Bronchial epithelial cell (primary cell): ENCODE measurements around the gene ENOX2. TPM values are rescaled to one million over a fixed set of nuclear protein-coding genes. Genes with fewer than 3 reads are reported as not detected.
"Not testable (repeated sequence)": the region's sequence is repeated elsewhere in the genome, so short reads cannot be mapped to it uniquely, and the experiment has no call there.

Experiments used
- DNase-seq: peaks from one replicate; pipeline ENCODE4 v3.0.0-alpha.2; 2010; ENCODE audit warnings: low read depth
- FAIRE-seq: peaks from 2 replicates; lab custom pipeline; 2011; peaks lifted over from hg19 to GRCh38; lab: Jason Lieb, UNC
- H3K27me3 ChIP-seq: 2 replicates; pipeline ENCODE4 v1.5.1; 2011; ENCODE audit warnings: low read length; ENCODE audit not compliant: control insufficient read depth, insufficient read depth
- H3K36me3 ChIP-seq: 2 replicates; pipeline ENCODE4 v1.5.1; 2011; ENCODE audit warnings: low read length; ENCODE audit not compliant: control insufficient read depth, insufficient read depth
- H3K4me3 ChIP-seq: 2 replicates; pipeline ENCODE4 v1.5.1; 2011; ENCODE audit warnings: mild to moderate bottlenecking, low read depth, low read length, control low read depth
- total RNA-seq: library from RNA; depleted of rRNA; stranded (reverse); fragments of >200 nt; gene quantifications from 2 replicates; pipeline ENCODE4 v1.2.1, GENCODE V29; 2014
- TF ChIP-seq, protein P1 (sequence below): IDR thresholded peaks from 2 replicates; pipeline ENCODE4 v1.5.1; 2011; ENCODE audit warnings: mild to moderate bottlenecking, moderate library complexity, low read length, control low read depth, inconsistent platforms; ENCODE audit not compliant: insufficient read depth, severe bottlenecking

Gene ENOX2
- total RNA-seq, 1 donor from 2014 or later = 13.2 TPM

DNA sequence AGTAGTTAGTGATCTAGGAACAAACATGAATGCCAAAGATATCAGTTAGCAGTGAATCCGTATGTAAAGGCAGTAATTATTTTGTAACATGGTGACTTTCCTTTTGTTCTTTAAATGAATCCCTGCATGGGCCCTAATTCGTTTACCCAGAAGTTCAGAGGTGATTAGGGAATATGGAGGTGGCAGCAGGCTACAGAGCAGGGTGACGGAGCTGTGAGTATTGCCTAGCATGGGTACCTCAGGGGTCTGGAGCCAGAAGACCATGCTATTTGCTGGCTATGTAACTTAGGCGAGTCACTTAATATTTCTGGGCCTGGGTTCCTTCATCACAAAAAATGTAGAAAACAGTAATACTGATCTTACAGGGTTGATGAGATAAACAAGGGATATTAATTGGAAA is 184.9 kb downstream of the ENOX2 start:
- Histone ChIP-seq H3K27me3 (no peaks in the 10 kb centered on the region), H3K4me3 (no peak overlapping the region), H3K36me3 (no peaks in the 10 kb centered on the region)
- no peak for DNase-seq
- TF ChIP-seq, protein P1, sequence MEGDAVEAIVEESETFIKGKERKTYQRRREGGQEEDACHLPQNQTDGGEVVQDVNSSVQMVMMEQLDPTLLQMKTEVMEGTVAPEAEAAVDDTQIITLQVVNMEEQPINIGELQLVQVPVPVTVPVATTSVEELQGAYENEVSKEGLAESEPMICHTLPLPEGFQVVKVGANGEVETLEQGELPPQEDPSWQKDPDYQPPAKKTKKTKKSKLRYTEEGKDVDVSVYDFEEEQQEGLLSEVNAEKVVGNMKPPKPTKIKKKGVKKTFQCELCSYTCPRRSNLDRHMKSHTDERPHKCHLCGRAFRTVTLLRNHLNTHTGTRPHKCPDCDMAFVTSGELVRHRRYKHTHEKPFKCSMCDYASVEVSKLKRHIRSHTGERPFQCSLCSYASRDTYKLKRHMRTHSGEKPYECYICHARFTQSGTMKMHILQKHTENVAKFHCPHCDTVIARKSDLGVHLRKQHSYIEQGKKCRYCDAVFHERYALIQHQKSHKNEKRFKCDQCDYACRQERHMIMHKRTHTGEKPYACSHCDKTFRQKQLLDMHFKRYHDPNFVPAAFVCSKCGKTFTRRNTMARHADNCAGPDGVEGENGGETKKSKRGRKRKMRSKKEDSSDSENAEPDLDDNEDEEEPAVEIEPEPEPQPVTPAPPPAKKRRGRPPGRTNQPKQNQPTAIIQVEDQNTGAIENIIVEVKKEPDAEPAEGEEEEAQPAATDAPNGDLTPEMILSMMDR = no peak
- no peak for FAIRE-seq

DNA sequence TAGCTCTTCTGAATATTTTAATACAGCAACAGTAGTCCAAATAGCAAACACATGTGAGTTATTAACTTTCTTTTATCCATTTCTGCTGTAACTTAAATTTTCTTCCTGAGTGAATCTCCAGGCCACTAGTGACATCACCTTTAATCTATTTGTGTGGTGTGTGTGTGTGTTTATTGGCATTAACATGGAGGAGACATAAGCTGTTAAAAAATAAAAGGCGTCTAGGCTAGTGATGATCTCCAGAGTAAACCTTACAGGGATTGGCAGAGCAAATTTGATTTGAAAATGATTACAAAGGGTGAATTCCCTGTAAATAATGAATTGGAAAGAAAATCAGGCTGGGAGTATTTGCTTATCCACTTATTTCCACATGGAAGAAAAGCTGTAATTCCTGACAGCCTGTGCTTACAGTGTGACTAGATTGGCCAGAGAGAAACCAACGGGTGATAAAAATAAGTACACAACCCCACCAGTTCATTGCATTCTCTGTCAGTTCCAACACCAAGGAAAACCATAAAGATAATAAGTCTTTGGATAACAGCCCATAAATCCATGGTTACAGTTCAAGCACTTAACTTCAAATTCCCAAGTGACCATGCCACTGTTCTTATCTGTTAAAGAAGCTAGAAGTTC is 186.1 kb downstream of the ENOX2 start:
- Histone ChIP-seq H3K27me3 (no peaks in the 10 kb centered on the region), H3K4me3 (no peak overlapping the region), H3K36me3 (no peaks in the 10 kb centered on the region)
- DNase-seq (no peak), FAIRE-seq (no peak)
- TF ChIP-seq, protein P1 = no peak

- TF ChIP-seq, protein P1 = no peak
- H3K36me3 ChIP-seq = no peaks in the 10 kb centered on the region
- DNase-seq = no peak
- no peak overlapping the region for H3K4me3 ChIP-seq
- H3K27me3 ChIP-seq = no peaks in the 10 kb centered on the region
- FAIRE-seq = no peak
These were observed 186.7 kb downstream of the ENOX2 start for GRCh38 chrX:130716346-130716745.

GRCh38 chrX:130715299-130715698 is 187.7 kb downstream of the ENOX2 start:
- FAIRE-seq (no peak), DNase-seq (no peak)
- TF ChIP-seq, protein P1 = no peak
- Histone ChIP-seq H3K36me3 (no peaks in the 10 kb centered on the region), H3K4me3 (no peak overlapping the region), H3K27me3 (no peaks in the 10 kb centered on the region)

DNA sequence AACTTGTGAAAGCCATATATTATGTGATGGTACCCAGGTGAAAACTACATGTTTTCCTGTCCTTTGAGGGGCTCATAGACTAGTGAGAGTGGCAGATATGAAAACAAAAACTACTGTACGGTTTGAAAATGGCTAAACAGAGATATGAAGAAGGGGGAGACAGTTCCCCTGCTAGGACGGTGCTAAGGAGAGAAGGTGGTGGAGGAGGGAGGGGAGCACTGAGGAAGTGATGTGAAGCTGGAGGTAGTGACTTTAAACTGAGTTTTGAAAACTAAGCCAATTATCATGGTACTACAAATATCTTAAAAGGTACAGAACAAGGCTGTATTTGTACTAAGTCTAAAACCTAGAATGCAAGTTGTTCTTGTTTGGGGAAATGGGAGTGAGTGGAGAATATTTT is 188.3 kb downstream of the ENOX2 start:
- DNase-seq (no peak), FAIRE-seq (no peak)
- TF ChIP-seq, protein P1 = no peak
- H3K4me3 ChIP-seq = no peak overlapping the region
- H3K27me3 ChIP-seq = no peaks in the 10 kb centered on the region
- H3K36me3 ChIP-seq = no peaks in the 10 kb centered on the region

- DNase-seq = no peak
- H3K4me3 ChIP-seq = no peak overlapping the region
- H3K27me3 ChIP-seq = no peaks in the 10 kb centered on the region
- FAIRE-seq = no peak
- TF ChIP-seq, protein P1 = no peak
- no peaks in the 10 kb centered on the region for H3K36me3 ChIP-seq
These were observed 188.9 kb downstream of the ENOX2 start for GRCh38 chrX:130714135-130714534.

DNA sequence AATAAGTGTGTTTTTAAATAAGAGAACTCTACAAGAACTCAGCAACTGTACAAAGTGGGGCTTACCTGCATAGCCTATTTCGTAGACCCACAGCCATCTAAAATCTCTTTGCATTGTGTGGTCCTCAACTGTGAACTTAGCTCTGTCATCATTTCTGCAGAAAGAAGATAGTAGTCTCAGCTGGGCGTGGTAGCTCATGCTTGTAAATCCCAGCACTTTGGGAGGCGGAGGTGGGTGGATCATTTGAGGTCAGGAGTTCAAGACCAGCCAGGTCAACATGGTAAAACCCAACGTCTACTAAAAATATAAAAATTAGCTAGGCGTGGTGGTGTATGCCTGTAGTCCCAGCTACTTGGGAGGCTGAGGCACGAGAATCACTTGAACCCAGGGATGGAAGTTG is 193.8 kb downstream of the ENOX2 start:
- H3K36me3 ChIP-seq, DNase-seq, H3K27me3 ChIP-seq, FAIRE-seq, H3K4me3 ChIP-seq: not testable (repeated sequence)
